Epithelial cell of esophagus (primary cell): ENCODE data around the gene GPR12.
A peak's percentile ranks its signal among the peaks of the same experiment; 100 is the strongest.
"Not testable (repeated sequence)": the region's sequence is repeated elsewhere in the genome, so short reads cannot be mapped to it uniquely, and the experiment has no call there.

Experiments used
- DNase-seq: peaks from one replicate; pipeline ENCODE4 v3.0.0; 2010; ENCODE audit warnings: low read depth
- H3K4me3 ChIP-seq: 2 replicates; pipeline ENCODE4 v1.5.1; 2011; ENCODE audit warnings: mild to moderate bottlenecking, low read length, control low read depth
- CTCF ChIP-seq: IDR thresholded peaks from 2 replicates; pipeline ENCODE4 v1.5.1; 2011; ENCODE audit warnings: low read depth, mild to moderate bottlenecking, low read length, control low read depth, inconsistent platforms; ENCODE audit not compliant: insufficient read depth; ENCODE audit errors: missing control alignments

GPR12 gene

GRCh38 chr13:26726684-26727083 is 33.9 kb downstream of the GPR12 start:
- TF ChIP-seq CTCF, result no peak
- no peak for DNase-seq
- H3K4me3 ChIP-seq, result no peak overlapping the region

- DNase-seq, H3K4me3 ChIP-seq: not testable (repeated sequence)
These were observed 37.0 kb downstream of the GPR12 start for GRCh38 chr13:26723620-26724019.

- H3K4me3 ChIP-seq, result no peak overlapping the region
- TF ChIP-seq CTCF, result no peak
- DNase-seq, result no peak
These were observed 38.3 kb downstream of the GPR12 start for GRCh38 chr13:26722321-26722720.

- no peak for DNase-seq
- no peak for TF ChIP-seq CTCF
These were observed 39.1 kb downstream of the GPR12 start for GRCh38 chr13:26721251-26722121.

GRCh38 chr13:26719356-26719945 is 41.1 kb downstream of the GPR12 start:
- DNase-seq, result no peak
- peak; percentile 9 for TF ChIP-seq CTCF
- H3K4me3 ChIP-seq, result no peak overlapping the region

More at GRCh38 chr13:26721251-26722121, 39.1 kb downstream of the GPR12 start:
- no peak overlapping the region for H3K4me3 ChIP-seq

- H3K4me3 ChIP-seq, result no peak overlapping the region
- DNase-seq, result no peak
- TF ChIP-seq CTCF, result no peak
These were observed 41.7 kb downstream of the GPR12 start for GRCh38 chr13:26718872-26719271.

- H3K4me3 ChIP-seq, result no peak overlapping the region
- no peak for TF ChIP-seq CTCF
- no peak for DNase-seq
These were observed 42.4 kb downstream of the GPR12 start for GRCh38 chr13:26718146-26718545.
